ENCODE data around the gene TEKT3. TPM values are rescaled to one million over a fixed set of nuclear protein-coding genes. Genes with fewer than 3 reads are reported as not detected.

TEKT3 gene
- total RNA-seq, 1 experiment from 2014 or later: not detected

GRCh38 chr17:15303851-15304250, 37.5 kb downstream of the TEKT3 start:
- POLR2A ChIA-PET (ENCODE audit: unreplicated experiment): no interaction called here
- no peak overlapping the region for H2AFZ ChIP-seq
- H3K27ac ChIP-seq: no peak overlapping the region
- no TSS peak for BruUV-seq (replicated peaks)
- CTCF ChIA-PET: no interaction called here
- no peak overlapping the region for H3K4me2 ChIP-seq
- no peaks in the 10 kb centered on the region for H3F3A ChIP-seq (ENCODE audit: insufficient read depth, low read depth)
- no peak for TF ChIP-seq CTCF (conservative IDR thresholded peaks at IDR 0.05)
- TF ChIP-seq EZH2 (IDR thresholded peaks at IDR 0.05; ENCODE audit: low read depth): no peak
- no peaks in the 10 kb centered on the region for H3K9me2 ChIP-seq (ENCODE audit: insufficient read depth)
- peaks cover 56% of the 10 kb centered on the region for H3K27me3 ChIP-seq (ENCODE audit: insufficient read depth, low read depth)
- DNase-seq: no peak
- H3K9me3 ChIP-seq (ENCODE audit: insufficient read depth, low read depth): no peaks in the 10 kb centered on the region
- H3K4me3 ChIP-seq: no peak overlapping the region
- H3K36me3 ChIP-seq (ENCODE audit: low read depth): no peaks in the 10 kb centered on the region
- H3K4me1 ChIP-seq (replicated peaks; ENCODE audit: insufficient read depth): no peaks in the 10 kb centered on the region
- intact Hi-C loops (cut with micrococcal nuclease; ENCODE audit: unreplicated experiment): no loop called here
- H3K79me2 ChIP-seq (ENCODE audit: low read depth): no peaks in the 10 kb centered on the region
- no peaks in the 10 kb centered on the region for H4K20me1 ChIP-seq (ENCODE audit: insufficient read depth)

DNA sequence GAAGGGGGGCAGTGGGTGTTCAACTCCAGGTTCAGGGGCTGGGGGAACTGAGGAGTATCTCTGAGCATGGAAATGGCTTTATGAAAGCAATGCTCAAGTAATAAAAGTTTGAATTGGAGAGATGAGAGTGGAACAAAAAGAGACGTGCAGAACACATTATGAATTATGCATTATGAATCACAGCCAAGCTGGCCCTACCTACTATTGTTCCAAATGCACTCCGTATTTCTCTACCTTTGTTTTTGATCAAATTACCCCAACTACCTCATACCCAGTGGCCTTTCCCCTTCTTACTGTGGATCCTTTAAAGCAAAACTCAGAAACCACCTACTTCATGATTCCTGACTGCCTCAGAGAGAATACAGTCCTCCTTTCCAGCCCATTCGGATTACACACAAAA, 38.1 kb downstream of the TEKT3 start:
- Histone ChIP-seq H2AFZ (no peak overlapping the region), H3K79me2 (ENCODE audit: low read depth) (no peaks in the 10 kb centered on the region), H3K27ac (no peak overlapping the region), H3K4me3 (no peak overlapping the region), H3K27me3 (ENCODE audit: insufficient read depth, low read depth) (peaks cover 53% of the 10 kb centered on the region), H4K20me1 (ENCODE audit: insufficient read depth) (no peaks in the 10 kb centered on the region), H3K9me2 (ENCODE audit: insufficient read depth) (no peaks in the 10 kb centered on the region), H3K36me3 (ENCODE audit: low read depth) (no peaks in the 10 kb centered on the region), H3F3A (ENCODE audit: insufficient read depth, low read depth) (no peaks in the 10 kb centered on the region), H3K4me1 (replicated peaks; ENCODE audit: insufficient read depth) (no peaks in the 10 kb centered on the region), H3K4me2 (no peak overlapping the region), H3K9me3 (ENCODE audit: insufficient read depth, low read depth) (no peaks in the 10 kb centered on the region)
- no peak for TF ChIP-seq CTCF (conservative IDR thresholded peaks at IDR 0.05)
- no peak for TF ChIP-seq EZH2 (IDR thresholded peaks at IDR 0.05; ENCODE audit: low read depth)
- intact Hi-C loops (cut with micrococcal nuclease; ENCODE audit: unreplicated experiment): no loop called here
- DNase-seq: no peak
- BruUV-seq (replicated peaks): no TSS peak
- ChIA-PET POLR2A (ENCODE audit: unreplicated experiment) (no interaction called here), CTCF (no interaction called here)

DNA sequence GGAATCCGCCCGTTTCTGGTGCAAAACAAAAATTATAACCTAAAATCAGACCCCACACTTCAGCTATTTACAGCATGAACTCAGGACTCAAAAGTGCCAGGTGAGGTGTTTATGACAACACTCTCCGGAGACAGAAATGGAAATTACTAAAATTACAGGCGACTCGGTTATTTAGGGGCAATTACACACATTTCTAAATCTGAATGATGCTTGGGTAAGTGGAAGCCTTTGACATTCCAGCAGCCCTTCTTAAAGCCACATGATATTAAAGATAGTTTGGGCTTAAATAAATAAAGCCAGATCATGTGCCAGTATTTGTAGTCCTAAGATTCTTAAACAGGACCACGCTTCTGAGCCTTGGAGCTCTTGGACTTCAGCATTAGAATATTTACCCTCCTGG, 39.6 kb downstream of the TEKT3 start:
- H3K4me3 ChIP-seq: no peak overlapping the region
- H3K9me2 ChIP-seq (ENCODE audit: insufficient read depth): no peaks in the 10 kb centered on the region
- CTCF ChIA-PET: no interaction called here
- TF ChIP-seq EZH2 (IDR thresholded peaks at IDR 0.05; ENCODE audit: low read depth) (no peak), CTCF (conservative IDR thresholded peaks at IDR 0.05) (no peak)
- H3K4me1 ChIP-seq (replicated peaks; ENCODE audit: insufficient read depth): no peaks in the 10 kb centered on the region
- DNase-seq: no peak
- BruUV-seq (replicated peaks): no TSS peak
- no peaks in the 10 kb centered on the region for H4K20me1 ChIP-seq (ENCODE audit: insufficient read depth)
- no peak overlapping the region for H2AFZ ChIP-seq
- H3K4me2 ChIP-seq: no peak overlapping the region
- POLR2A ChIA-PET (ENCODE audit: unreplicated experiment): no interaction called here
- intact Hi-C loops (cut with micrococcal nuclease; ENCODE audit: unreplicated experiment): no loop called here
- H3F3A ChIP-seq (ENCODE audit: insufficient read depth, low read depth): no peaks in the 10 kb centered on the region
- H3K36me3 ChIP-seq (ENCODE audit: low read depth): no peaks in the 10 kb centered on the region
- no peaks in the 10 kb centered on the region for H3K79me2 ChIP-seq (ENCODE audit: low read depth)
- no peak overlapping the region for H3K27ac ChIP-seq
- H3K9me3 ChIP-seq (ENCODE audit: insufficient read depth, low read depth): no peaks in the 10 kb centered on the region
- peaks cover 50% of the 10 kb centered on the region for H3K27me3 ChIP-seq (ENCODE audit: insufficient read depth, low read depth)
